Measurements from ENCODE around the gene MECP2. TPM values are rescaled to one million over a fixed set of nuclear protein-coding genes. Genes with fewer than 3 reads are reported as not detected.

Gene MECP2
- polyA plus RNA-seq, 2 of the 4 experiments (the other 2 are of a cell fraction) = 17.7 to 19.2 TPM

DNA sequence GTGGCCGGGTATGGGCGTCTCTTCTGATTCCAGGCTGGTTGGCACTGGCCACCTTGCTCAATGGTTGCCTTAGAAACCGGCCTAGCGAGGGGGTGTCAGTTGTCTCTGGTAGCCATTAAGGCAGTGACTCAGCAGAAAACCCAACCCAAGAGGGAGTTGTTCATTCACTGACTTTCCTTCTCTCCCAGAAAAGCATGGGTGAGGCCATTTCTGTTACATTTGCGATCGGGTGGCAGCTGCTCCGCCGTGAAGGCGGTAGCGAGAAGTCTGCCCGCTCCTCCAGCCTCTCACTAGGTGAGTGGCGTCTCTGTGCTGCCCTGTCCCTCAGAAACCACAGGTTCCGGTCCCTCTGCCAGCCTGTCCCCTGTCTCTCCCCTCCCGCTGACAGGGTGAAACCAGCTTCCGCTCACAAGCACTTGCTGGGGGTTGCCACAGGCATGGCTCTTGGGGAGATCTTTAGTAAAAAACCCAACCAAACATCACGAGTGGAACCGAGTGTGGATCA, 95.2 kb downstream of the MECP2 start:
- no peak for FAIRE-seq
- Histone ChIP-seq H3K4me2 (peak overlapping the region; percentile 32; the same call in 2 of the 3 replicates), H3K27ac (peak overlapping the region; percentile 74 to 89), H3K9me3 (no peaks in the 10 kb centered on the region), H3K4me1 (peaks cover 11% of the 10 kb centered on the region), H3K4me3 (no peak overlapping the region)
- 90% methylated on average over 16 of the region's 17 CpGs for WGBS (ENCODE audit: missing lambda C conversion rate)
- TF ChIP-seq ZSCAN20 (CRISPR knock-in tag; IDR thresholded peaks at IDR 0.05) = peak; percentile 54; the same call in 1 of the 2 replicates
- TF ChIP-seq HOXB5 (CRISPR knock-in tag; IDR thresholded peaks at IDR 0.05) = peak; percentile 87
- TF ChIP-seq CHD4 (IDR thresholded peaks at IDR 0.05; ENCODE audit: borderline replicate concordance) = no peak
- TF ChIP-seq MAFK (IDR thresholded peaks at IDR 0.05; ENCODE audit: partially characterized antibody) = peak; percentile 93
- TF ChIP-seq, protein P1, sequence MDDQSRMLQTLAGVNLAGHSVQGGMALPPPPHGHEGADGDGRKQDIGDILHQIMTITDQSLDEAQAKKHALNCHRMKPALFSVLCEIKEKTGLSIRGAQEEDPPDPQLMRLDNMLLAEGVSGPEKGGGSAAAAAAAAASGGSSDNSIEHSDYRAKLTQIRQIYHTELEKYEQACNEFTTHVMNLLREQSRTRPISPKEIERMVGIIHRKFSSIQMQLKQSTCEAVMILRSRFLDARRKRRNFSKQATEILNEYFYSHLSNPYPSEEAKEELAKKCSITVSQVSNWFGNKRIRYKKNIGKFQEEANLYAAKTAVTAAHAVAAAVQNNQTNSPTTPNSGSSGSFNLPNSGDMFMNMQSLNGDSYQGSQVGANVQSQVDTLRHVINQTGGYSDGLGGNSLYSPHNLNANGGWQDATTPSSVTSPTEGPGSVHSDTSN (IDR thresholded peaks at IDR 0.05) = no peak
- peak; percentile 91; the same call in 1 of the 2 replicates for TF ChIP-seq EHF (CRISPR knock-in tag; IDR thresholded peaks at IDR 0.05)
- peak; percentile 93 for TF ChIP-seq HOXB13 (CRISPR knock-in tag; IDR thresholded peaks at IDR 0.05; ENCODE audit: low read depth)
- TF ChIP-seq HES2 (IDR thresholded peaks at IDR 0.05) = no peak
- TF ChIP-seq, protein P2, sequence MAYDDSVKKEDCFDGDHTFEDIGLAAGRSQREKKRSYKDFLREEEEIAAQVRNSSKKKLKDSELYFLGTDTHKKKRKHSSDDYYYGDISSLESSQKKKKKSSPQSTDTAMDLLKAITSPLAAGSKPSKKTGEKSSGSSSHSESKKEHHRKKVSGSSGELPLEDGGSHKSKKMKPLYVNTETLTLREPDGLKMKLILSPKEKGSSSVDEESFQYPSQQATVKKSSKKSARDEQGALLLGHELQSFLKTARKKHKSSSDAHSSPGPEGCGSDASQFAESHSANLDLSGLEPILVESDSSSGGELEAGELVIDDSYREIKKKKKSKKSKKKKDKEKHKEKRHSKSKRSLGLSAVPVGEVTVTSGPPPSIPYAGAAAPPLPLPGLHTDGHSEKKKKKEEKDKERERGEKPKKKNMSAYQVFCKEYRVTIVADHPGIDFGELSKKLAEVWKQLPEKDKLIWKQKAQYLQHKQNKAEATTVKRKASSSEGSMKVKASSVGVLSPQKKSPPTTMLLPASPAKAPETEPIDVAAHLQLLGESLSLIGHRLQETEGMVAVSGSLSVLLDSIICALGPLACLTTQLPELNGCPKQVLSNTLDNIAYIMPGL (CRISPR knock-in tag; IDR thresholded peaks at IDR 0.05; ENCODE audit: borderline replicate concordance) = no peak
- TF ChIP-seq EP300 (IDR thresholded peaks at IDR 0.05) = no peak
- no peak for TF ChIP-seq KDM5A (IDR thresholded peaks at IDR 0.05)
- peak; percentile 91 for TF ChIP-seq NFE2L2 (conservative IDR thresholded peaks at IDR 0.05; ENCODE audit: low read length)
- no peak for TF ChIP-seq PHF8 (IDR thresholded peaks at IDR 0.05; ENCODE audit: borderline replicate concordance, low read depth)
- no peak for TF ChIP-seq ELK1 (IDR thresholded peaks at IDR 0.05; ENCODE audit: low read depth, low read length)
- TF ChIP-seq HEYL (CRISPR knock-in tag; IDR thresholded peaks at IDR 0.05) = no peak
- TF ChIP-seq RARB (CRISPR knock-in tag; IDR thresholded peaks at IDR 0.05) = no peak
- peak; percentile 25; the same call in 1 of the 2 replicates for TF ChIP-seq TFCP2L1 (CRISPR knock-in tag; IDR thresholded peaks at IDR 0.05)
- 0 out of 2 replicates have a peak, but pooled peaks have one; percentile 30 for TF ChIP-seq TP53 (CRISPR knock-in tag; IDR thresholded peaks at IDR 0.05)
- peak; percentile 93 for TF ChIP-seq ATOH8 (CRISPR knock-in tag; IDR thresholded peaks at IDR 0.05; ENCODE audit: low read depth)
- TF ChIP-seq EHMT2 (IDR thresholded peaks at IDR 0.05; ENCODE audit: low read depth) = no peak
- DNase-seq (ENCODE audit: low read depth in 1 of 2, low spot score in 1 of 2) = peak in 1 of 2 experiments; percentile 70
- ChIA-PET POLR2A (interaction anchor here (0.7 kb wide), 1 partner anchor 44 kb away, joined by 3 read pairs; no protein-coding TSS in a partner anchor), CTCF (interaction anchor here (0.8 to 2.9 kb wide), 2 partner anchors 11 to 44 kb away, joined by 4 to 13 read pairs; no protein-coding TSS in a partner anchor)
- peak; percentile 27 to 65; a peak in 4 of 6 replicates for ATAC-seq

DNA sequence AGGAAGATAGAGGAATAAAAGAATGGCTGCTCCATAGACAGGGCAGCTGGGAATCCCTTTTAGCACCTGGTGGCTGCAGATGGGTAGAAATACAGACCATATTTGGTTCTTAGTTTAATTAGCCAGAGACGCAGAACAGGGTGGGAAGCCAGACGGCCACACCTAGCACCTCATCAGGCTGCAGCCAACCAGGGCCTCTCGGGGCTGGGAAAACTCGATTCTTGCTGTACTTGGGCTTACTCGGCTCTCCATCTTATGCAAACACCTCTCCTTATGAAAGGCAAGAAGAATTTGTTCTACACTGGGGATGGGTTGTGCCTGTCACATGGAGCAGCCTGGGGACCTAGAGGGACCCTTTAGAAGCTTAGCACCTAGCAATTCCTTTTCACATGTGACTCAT, 97.5 kb downstream of the MECP2 start:
- H3K4me1 ChIP-seq = peaks cover 11% of the 10 kb centered on the region
- POLR2A ChIA-PET = no interaction called here
- no peak overlapping the region for H3K4me2 ChIP-seq
- no peaks in the 10 kb centered on the region for H3K9me3 ChIP-seq
- ATAC-seq = no peak
- 84% methylated on average over 5 of the region's 5 CpGs for WGBS (ENCODE audit: missing lambda C conversion rate)
- no peak for FAIRE-seq
- H3K27ac ChIP-seq = no peak overlapping the region
- CTCF ChIA-PET = interaction anchor here (2.9 kb wide), 1 partner anchor 13 kb away, joined by 13 read pairs; no protein-coding TSS in a partner anchor
- H3K4me3 ChIP-seq = no peak overlapping the region
- DNase-seq (ENCODE audit: low read depth in 1 of 2, low spot score in 1 of 2) = no peak
- no peak for TF ChIP-seq CBX2 (IDR thresholded peaks at IDR 0.05; ENCODE audit: borderline replicate concordance, low read depth)
- TF ChIP-seq NPAS2 (CRISPR knock-in tag; IDR thresholded peaks at IDR 0.05; ENCODE audit: borderline replicate concordance) = no peak
- no peak for TF ChIP-seq ZNF302 (CRISPR knock-in tag; IDR thresholded peaks at IDR 0.05)
- TF ChIP-seq SMC3 (IDR thresholded peaks at IDR 0.05) = no peak
- TF ChIP-seq FOSB (CRISPR knock-in tag; IDR thresholded peaks at IDR 0.05) = no peak
- TF ChIP-seq ZFP36 (IDR thresholded peaks at IDR 0.05; ENCODE audit: borderline replicate concordance, partially characterized antibody) = no peak
- no peak for TF ChIP-seq RNF2 (IDR thresholded peaks at IDR 0.05; ENCODE audit: borderline replicate concordance, low read depth)
- TF ChIP-seq KDM5A (IDR thresholded peaks at IDR 0.05) = no peak
- TF ChIP-seq, protein P3, sequence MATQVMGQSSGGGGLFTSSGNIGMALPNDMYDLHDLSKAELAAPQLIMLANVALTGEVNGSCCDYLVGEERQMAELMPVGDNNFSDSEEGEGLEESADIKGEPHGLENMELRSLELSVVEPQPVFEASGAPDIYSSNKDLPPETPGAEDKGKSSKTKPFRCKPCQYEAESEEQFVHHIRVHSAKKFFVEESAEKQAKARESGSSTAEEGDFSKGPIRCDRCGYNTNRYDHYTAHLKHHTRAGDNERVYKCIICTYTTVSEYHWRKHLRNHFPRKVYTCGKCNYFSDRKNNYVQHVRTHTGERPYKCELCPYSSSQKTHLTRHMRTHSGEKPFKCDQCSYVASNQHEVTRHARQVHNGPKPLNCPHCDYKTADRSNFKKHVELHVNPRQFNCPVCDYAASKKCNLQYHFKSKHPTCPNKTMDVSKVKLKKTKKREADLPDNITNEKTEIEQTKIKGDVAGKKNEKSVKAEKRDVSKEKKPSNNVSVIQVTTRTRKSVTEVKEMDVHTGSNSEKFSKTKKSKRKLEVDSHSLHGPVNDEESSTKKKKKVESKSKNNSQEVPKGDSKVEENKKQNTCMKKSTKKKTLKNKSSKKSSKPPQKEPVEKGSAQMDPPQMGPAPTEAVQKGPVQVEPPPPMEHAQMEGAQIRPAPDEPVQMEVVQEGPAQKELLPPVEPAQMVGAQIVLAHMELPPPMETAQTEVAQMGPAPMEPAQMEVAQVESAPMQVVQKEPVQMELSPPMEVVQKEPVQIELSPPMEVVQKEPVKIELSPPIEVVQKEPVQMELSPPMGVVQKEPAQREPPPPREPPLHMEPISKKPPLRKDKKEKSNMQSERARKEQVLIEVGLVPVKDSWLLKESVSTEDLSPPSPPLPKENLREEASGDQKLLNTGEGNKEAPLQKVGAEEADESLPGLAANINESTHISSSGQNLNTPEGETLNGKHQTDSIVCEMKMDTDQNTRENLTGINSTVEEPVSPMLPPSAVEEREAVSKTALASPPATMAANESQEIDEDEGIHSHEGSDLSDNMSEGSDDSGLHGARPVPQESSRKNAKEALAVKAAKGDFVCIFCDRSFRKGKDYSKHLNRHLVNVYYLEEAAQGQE (IDR thresholded peaks at IDR 0.05) = no peak
- no peak for TF ChIP-seq NR3C1 (IDR thresholded peaks at IDR 0.05)
